ENCODE results near the gene GATA1.

DNA sequence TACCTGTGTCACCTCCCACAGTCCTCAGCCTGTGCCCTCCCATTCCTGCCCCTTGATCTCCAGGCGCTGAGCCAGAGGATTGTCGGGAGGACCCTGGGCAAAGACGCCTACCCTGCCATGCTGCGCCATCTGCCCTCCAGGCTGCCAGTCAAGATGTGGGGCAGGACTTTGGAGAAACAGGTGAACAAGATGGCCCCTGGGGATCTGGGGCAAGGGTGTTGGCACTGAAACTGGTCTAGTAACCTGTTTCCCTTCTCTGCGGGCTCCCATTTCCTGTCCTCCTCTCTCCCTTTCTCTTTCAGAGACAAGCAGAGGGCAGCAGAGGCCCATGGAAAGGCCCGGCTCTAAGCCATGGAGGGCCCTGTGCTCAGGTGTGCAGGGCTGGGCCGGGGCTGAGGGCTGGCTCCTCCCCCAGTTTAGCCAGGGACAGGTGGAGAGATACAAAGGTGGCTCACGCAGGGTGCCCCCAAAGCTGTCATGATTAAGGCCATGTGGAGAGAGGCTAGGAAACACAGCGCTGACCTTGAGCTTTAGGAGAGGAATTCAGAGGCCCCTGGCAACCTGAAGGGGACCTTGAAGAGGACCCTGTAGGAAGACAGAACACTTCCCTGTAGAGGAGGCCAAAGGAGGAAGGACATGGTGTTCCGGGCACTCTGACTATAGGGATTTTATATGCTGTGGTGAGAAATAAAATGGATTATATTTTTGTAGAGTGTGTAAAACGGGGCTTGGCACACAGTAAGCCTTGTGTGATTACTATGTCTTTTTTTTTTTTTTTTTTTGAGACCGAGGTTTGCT lies 24.5 kb upstream of the GATA1 start, which contains the start of gene GLOD5:
- TF ChIP-seq, protein P1, sequence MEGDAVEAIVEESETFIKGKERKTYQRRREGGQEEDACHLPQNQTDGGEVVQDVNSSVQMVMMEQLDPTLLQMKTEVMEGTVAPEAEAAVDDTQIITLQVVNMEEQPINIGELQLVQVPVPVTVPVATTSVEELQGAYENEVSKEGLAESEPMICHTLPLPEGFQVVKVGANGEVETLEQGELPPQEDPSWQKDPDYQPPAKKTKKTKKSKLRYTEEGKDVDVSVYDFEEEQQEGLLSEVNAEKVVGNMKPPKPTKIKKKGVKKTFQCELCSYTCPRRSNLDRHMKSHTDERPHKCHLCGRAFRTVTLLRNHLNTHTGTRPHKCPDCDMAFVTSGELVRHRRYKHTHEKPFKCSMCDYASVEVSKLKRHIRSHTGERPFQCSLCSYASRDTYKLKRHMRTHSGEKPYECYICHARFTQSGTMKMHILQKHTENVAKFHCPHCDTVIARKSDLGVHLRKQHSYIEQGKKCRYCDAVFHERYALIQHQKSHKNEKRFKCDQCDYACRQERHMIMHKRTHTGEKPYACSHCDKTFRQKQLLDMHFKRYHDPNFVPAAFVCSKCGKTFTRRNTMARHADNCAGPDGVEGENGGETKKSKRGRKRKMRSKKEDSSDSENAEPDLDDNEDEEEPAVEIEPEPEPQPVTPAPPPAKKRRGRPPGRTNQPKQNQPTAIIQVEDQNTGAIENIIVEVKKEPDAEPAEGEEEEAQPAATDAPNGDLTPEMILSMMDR (IDR thresholded peaks at IDR 0.05), result peak in 1 of 12 donors; percentile 7
- TF ChIP-seq POLR2A (IDR thresholded peaks at IDR 0.05), result no peak

Data from heart left ventricle (tissue), 13 donors.